Right forelimb (tissue), 1 donor: ENCODE data around the gene PEX11G.

ENCODE experiments used
- DNase-seq: peaks from one replicate; pipeline ENCODE4 v3.0.0-alpha.2; 2018

Gene PEX11G

DNA sequence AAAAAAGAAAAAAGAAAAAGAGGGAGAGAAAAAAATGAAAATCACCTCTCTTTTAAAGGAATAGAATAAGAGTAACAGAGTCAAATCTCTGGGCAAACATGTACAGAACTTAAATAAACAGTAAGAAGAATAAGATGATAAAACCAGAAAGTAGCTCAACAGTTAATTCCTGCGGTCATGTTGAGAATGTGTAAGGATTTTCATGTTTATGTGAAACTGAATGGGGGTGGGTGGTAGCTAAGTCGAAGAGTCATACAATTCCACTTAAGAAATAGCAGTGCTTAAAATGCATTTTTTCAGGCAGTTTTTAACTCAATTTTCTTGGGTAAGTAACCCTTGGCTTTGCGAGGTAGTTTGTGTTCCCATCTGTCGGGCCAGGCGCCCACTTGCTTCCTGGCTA, 60.9 kb downstream of the PEX11G start:
- DNase-seq: no peak

DNA sequence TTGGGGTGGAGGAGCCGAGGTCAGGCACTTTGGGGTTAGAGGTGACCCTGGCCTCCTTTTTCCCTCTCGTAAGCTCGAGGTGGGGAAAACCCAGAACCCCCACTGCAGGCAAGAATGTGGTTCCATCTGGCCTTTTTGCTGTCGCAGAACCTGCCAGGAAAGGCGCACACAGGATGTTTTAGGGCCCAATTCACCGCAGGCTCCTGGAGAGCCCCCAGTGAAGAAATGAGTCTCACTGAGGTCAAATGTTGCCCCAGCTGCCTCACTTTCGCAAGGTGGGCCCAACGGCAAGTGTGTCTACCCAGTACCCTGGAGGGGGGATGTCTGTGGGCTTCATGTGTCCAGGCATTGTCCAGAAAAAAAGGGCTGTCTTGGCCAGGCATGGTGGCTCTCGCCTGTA, 61.8 kb downstream of the PEX11G start:
- DNase-seq: no peak
